ENCODE results near the gene GLRA1. TPM values are rescaled to one million over a fixed set of nuclear protein-coding genes. Genes with fewer than 3 reads are reported as not detected.

GLRA1 gene
- total RNA-seq, 1 experiment from 2014 or later = not detected

GRCh38 chr5:151812757-151813309, 111.8 kb downstream of the GLRA1 start:
- TF ChIP-seq EZH2 (IDR thresholded peaks at IDR 0.05) (no peak), SRF (IDR thresholded peaks at IDR 0.05; ENCODE audit: low read depth) (no peak), ZFX (IDR thresholded peaks at IDR 0.05) (no peak), POLR2AphosphoS5 (IDR thresholded peaks at IDR 0.05; ENCODE audit: low read depth, low read length) (no peak), CBX3 (IDR thresholded peaks at IDR 0.05; ENCODE audit: low read depth) (no peak), FOSL1 (IDR thresholded peaks at IDR 0.05; ENCODE audit: low read depth) (no peak), SIN3A (IDR thresholded peaks at IDR 0.05; ENCODE audit: low read depth) (no peak), TCF7L2 (IDR thresholded peaks at IDR 0.05; ENCODE audit: borderline replicate concordance, extremely low read depth, insufficient read depth, insufficient read length) (no peak)
- TF ChIP-seq, protein P1, sequence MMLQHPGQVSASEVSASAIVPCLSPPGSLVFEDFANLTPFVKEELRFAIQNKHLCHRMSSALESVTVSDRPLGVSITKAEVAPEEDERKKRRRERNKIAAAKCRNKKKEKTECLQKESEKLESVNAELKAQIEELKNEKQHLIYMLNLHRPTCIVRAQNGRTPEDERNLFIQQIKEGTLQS (IDR thresholded peaks at IDR 0.05) = no peak
- Histone ChIP-seq H3K4me1 (ENCODE audit: control insufficient read depth in 1 of 2, insufficient read depth in 2 of 2, low read length in 2 of 2) (no peaks in the 10 kb centered on the region), H3K27me3 (ENCODE audit: insufficient read depth, low read length) (no peaks in the 10 kb centered on the region), H3K36me3 (ENCODE audit: control insufficient read depth in 1 of 2, insufficient read depth in 2 of 2, low read length in 2 of 2) (peaks cover 28 to 59% of the 10 kb centered on the region in 2 experiments), H3K9me3 (ENCODE audit: control insufficient read depth in 1 of 2, insufficient read depth in 1 of 2, low read depth in 1 of 2, low read length in 2 of 2) (no peaks in the 10 kb centered on the region), H3K79me2 (ENCODE audit: insufficient read depth, low read length) (peaks cover 35% of the 10 kb centered on the region), H3K4me2 (ENCODE audit: low read length) (no peak overlapping the region), H3K4me3 (replicated peaks in 1 of 2; ENCODE audit: low read depth in 1 of 2, low read length in 2 of 2) (no peak overlapping the region), H2AFZ (ENCODE audit: low read depth, low read length, poor library complexity, severe bottlenecking) (no peak overlapping the region), H3K9ac (ENCODE audit: low read length) (no peak overlapping the region), H3K9me2 (ENCODE audit: insufficient read depth) (no peaks in the 10 kb centered on the region), H3K27ac (ENCODE audit: low read depth, low read length) (no peak overlapping the region), H4K20me1 (ENCODE audit: insufficient read depth) (peaks cover 28% of the 10 kb centered on the region; the same call in 1 of the 2 replicates)
- intact Hi-C loops (cut with micrococcal nuclease) = no loop called here
- BruUV-seq (replicated peaks) = no TSS peak
- CTCF ChIA-PET = no interaction called here
- POLR2A ChIA-PET = interaction anchor here (1.3 kb wide), 1 partner anchor 42 kb away, joined by 4 read pairs; no protein-coding TSS in a partner anchor
- ATAC-seq = no peak
- no peak for DNase-seq (ENCODE audit: low read depth, low spot score)
- RAD21 ChIA-PET (ENCODE audit: low non-redundant PET in 1 of 2, low total read pairs in 2 of 2, uncharacterized antibody in 2 of 2, unreplicated experiment in 2 of 2) = no interaction called here

DNA sequence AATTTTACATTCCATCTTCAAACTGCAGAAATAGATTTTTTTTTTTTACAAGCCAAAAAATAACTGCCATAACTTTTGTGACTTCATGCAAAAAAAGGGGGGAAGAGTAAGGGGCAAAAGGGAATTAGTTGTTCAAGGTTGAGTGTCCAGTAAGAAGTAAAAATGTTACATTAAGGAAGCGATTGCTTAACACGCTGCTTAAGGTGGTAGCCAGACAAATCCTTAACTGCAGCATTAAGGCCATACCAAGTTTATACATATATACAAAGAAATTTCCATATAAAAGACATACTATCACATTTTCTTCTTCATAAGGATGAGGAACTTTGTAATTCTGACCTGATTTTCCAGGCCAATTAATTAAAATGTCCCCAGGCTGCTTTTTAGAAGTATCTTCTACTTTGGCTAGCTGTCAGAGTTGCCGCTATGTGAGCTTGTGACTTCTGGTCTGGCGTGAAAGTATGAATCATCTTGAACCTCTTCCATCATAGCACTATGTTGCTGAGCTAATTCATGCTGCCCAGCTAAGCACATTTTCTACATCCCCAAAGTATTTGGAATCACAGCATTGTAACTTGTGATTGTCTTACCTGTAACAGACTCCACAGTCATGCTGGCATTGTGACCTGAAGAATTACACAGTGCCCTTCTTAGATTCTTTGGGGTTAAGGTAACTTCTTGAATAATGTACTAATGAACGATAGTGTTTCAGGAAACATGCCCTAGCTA, 112.9 kb downstream of the GLRA1 start:
- POLR2A ChIA-PET = no interaction called here
- intact Hi-C loops (cut with micrococcal nuclease) = no loop called here
- no TSS peak for BruUV-seq (replicated peaks)
- Histone ChIP-seq H3K4me1 (ENCODE audit: control insufficient read depth in 1 of 2, insufficient read depth in 2 of 2, low read length in 2 of 2) (no peaks in the 10 kb centered on the region), H3K36me3 (ENCODE audit: control insufficient read depth in 1 of 2, insufficient read depth in 2 of 2, low read length in 2 of 2) (peaks cover 34 to 63% of the 10 kb centered on the region in 2 experiments), H3K9me2 (ENCODE audit: insufficient read depth) (no peaks in the 10 kb centered on the region), H3K4me3 (replicated peaks in 1 of 2; ENCODE audit: low read depth in 1 of 2, low read length in 2 of 2) (no peak overlapping the region), H3K9ac (ENCODE audit: low read length) (no peak overlapping the region), H3K27ac (ENCODE audit: low read depth, low read length) (no peak overlapping the region), H4K20me1 (ENCODE audit: insufficient read depth) (peaks cover 32% of the 10 kb centered on the region; the same call in 1 of the 2 replicates), H2AFZ (ENCODE audit: low read depth, low read length, poor library complexity, severe bottlenecking) (no peak overlapping the region), H3K79me2 (ENCODE audit: insufficient read depth, low read length) (peaks cover 46% of the 10 kb centered on the region), H3K9me3 (ENCODE audit: control insufficient read depth in 1 of 2, insufficient read depth in 1 of 2, low read depth in 1 of 2, low read length in 2 of 2) (no peaks in the 10 kb centered on the region), H3K4me2 (ENCODE audit: low read length) (no peak overlapping the region), H3K27me3 (ENCODE audit: insufficient read depth, low read length) (no peaks in the 10 kb centered on the region)
- CTCF ChIA-PET = no interaction called here
- ATAC-seq (no peak), DNase-seq (ENCODE audit: low read depth, low spot score) (no peak)
- RAD21 ChIA-PET (ENCODE audit: low non-redundant PET in 1 of 2, low total read pairs in 2 of 2, uncharacterized antibody in 2 of 2, unreplicated experiment in 2 of 2) = no interaction called here
- no peak for TF ChIP-seq ELF1 (IDR thresholded peaks at IDR 0.05; ENCODE audit: borderline replicate concordance, low read depth)
- no peak for TF ChIP-seq EGR1 (IDR thresholded peaks at IDR 0.05; ENCODE audit: low read depth)
- TF ChIP-seq EZH2 (IDR thresholded peaks at IDR 0.05) = no peak
- TF ChIP-seq YY1 (IDR thresholded peaks at IDR 0.05; ENCODE audit: extremely low read depth, insufficient replicate concordance, low read depth, low read length) = no peak
- TF ChIP-seq CBX3 (IDR thresholded peaks at IDR 0.05; ENCODE audit: low read depth) = no peak
- no peak for TF ChIP-seq REST (IDR thresholded peaks at IDR 0.05; ENCODE audit: low read depth)
- TF ChIP-seq EZH2phosphoT487 (IDR thresholded peaks at IDR 0.05; ENCODE audit: borderline replicate concordance) = no peak
- TF ChIP-seq JUND (IDR thresholded peaks at IDR 0.05) = no peak
- TF ChIP-seq POLR2A (IDR thresholded peaks at IDR 0.05; ENCODE audit: borderline replicate concordance, extremely low read depth, insufficient read depth, insufficient read length) = no peak
- no peak for TF ChIP-seq CEBPB (IDR thresholded peaks at IDR 0.05; ENCODE audit: low read depth)
- TF ChIP-seq ZFX (IDR thresholded peaks at IDR 0.05) = no peak
- TF ChIP-seq ZNF274 (IDR thresholded peaks at IDR 0.05; ENCODE audit: low read depth, low read length) = no peak
- TF ChIP-seq SRF (IDR thresholded peaks at IDR 0.05; ENCODE audit: low read depth) = no peak
